SK-N-SH treated with all-trans-retinoic acid at 6 μM for 48 hours (cell line): ENCODE data around the gene SFRP2.

Source experiments
- CSDC2 ChIP-seq: fragments of 250-450 bp; sonication (Bioruptor Pico); IDR thresholded peaks from 2 replicates; pipeline ENCODE4 v1.5.0; 2020; ENCODE audit warnings: mild to moderate bottlenecking, moderate library complexity
- TCF4 ChIP-seq: fragments of 250-450 bp; sonication (Bioruptor Pico); IDR thresholded peaks from 2 replicates; pipeline ENCODE4 v1.8.0; 2021; ENCODE audit warnings: mild to moderate bottlenecking, moderate library complexity, borderline replicate concordance
- TF ChIP-seq, protein P1 (sequence below): fragments of 250-450 bp; sonication (Bioruptor Pico); IDR thresholded peaks from 2 replicates; pipeline ENCODE4 v1.5.1; 2020; ENCODE audit warnings: low read depth, mild to moderate bottlenecking, moderate library complexity

DNA sequence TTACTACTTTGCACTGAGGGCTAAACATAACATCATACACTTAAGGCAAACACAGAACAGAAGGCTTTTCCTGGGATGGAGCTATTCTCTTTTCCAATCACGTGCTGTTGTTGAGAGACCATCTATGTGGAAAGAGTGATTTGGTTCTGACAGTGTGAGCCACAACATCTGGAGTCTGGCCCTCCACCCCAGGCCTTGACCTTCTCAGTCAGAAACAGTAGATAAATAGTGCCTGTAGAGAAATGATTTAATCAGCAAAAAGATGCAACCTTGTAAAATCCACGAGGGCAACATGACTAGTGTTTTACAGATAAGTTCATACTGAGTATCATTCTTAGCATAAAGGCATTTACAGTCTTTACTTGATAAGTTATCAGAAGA, 10.8 kb upstream of the SFRP2 start:
- TF ChIP-seq, protein P1, sequence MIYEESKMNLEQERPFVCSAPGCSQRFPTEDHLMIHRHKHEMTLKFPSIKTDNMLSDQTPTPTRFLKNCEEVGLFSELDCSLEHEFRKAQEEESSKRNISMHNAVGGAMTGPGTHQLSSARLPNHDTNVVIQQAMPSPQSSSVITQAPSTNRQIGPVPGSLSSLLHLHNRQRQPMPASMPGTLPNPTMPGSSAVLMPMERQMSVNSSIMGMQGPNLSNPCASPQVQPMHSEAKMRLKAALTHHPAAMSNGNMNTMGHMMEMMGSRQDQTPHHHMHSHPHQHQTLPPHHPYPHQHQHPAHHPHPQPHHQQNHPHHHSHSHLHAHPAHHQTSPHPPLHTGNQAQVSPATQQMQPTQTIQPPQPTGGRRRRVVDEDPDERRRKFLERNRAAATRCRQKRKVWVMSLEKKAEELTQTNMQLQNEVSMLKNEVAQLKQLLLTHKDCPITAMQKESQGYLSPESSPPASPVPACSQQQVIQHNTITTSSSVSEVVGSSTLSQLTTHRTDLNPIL, result no peak
- TF ChIP-seq CSDC2 (no peak), TCF4 (CRISPR knock-in tag) (no peak)
